Erythroblast (primary cell): ENCODE measurements around the gene CACNG7.

ENCODE experiments used
- GATA1 ChIP-seq: IDR thresholded peaks from 2 replicates; pipeline ENCODE4 v1.6.1; 2011; ENCODE audit warnings: low read depth, mild to moderate bottlenecking, control low read depth, low read length, moderate library complexity
- POLR2A ChIP-seq: IDR thresholded peaks from 2 replicates; pipeline ENCODE4 v1.6.1; 2011; ENCODE audit warnings: mild to moderate bottlenecking, low read length

DNA sequence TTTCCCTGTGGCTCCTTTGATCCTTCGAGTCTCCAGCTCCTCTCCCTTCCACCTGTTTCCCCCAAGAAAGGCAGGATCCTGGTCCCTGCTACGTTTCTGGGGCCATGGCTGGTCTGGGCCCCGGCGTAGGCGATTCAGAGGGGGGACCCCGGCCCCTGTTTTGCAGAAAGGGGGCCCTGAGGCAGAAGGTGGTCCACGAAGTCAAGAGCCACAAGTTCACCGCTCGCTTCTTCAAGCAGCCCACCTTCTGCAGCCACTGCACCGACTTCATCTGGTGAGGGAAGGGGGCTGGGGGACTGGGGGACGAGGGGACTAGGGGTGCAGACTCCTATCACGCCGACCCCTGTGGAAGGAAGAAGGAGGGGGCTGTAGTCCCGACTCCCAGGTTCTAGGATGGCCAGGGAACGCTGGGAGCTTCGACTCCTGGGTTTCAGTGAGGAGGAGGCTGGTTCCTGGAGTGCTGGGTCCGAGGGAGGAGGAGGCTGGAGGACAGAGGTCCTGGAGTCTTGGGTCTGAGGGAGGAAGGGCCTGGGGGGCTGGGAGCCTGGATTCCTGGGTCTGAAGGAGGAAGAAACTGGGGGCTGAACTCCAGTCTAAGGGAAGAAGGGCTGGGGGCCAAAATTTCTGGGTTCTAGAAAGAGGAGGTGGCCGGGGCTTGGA is 26.6 kb upstream of the CACNG7 start:
- TF ChIP-seq POLR2A = no peak
- no peak for TF ChIP-seq GATA1
